ENCODE results near the gene PLEKHM2. TPM values are rescaled to one million over a fixed set of nuclear protein-coding genes. Genes with fewer than 3 reads are reported as not detected.

PLEKHM2 gene
- total RNA-seq, 2 donors from 2014 or later = 54.8 to 72.8 TPM

DNA sequence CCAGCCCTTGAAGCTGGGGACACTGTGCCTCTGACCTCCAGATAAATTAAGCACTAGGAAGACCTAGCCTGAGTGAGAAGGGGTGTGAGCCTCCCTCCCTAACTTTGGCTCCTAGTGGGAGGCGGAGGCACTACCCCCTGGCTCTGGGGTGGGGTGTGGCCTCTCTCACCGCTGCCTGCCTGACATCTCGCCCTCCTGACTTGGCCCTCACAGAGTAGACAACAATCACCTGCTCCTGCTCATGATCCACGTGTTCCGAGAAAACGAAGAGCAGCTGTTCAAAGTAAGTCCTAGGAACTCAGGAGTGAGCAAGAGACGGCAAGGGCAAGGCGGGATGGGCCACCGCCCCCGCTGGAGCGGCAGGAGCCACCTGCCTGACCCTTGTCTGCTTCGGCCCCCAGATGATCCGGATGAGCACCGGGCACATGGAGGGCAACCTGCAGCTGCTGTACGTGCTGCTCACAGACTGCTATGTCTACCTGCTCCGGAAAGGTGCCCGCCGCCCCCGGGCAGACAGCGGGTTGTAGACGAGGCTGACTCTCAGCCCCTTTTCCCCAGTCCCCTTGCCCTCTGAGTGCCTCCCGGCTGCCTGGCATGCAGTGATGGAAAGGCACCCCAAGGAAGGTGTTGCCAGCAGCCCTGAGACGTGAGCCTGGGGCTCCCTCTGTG, 43.9 kb downstream of the PLEKHM2 start:
- Mint-ChIP-seq H3K36me3 (ENCODE audit: low read depth) (peaks cover 2% of the 10 kb centered on the region), H3K27ac (no peak overlapping the region), H3K27me3 (no peaks in the 10 kb centered on the region), H3K4me1 (peaks cover 2% of the 10 kb centered on the region), H3K4me3 (no peak overlapping the region)
- ATAC-seq (no peak), DNase-seq (no peak)
- no peaks in the 10 kb centered on the region for H3K9me3 ChIP-seq (ENCODE audit: control insufficient read depth, low read length, poor library complexity, severe bottlenecking)

- Mint-ChIP-seq H3K27me3 (no peaks in the 10 kb centered on the region), H3K4me3 (no peak overlapping the region), H3K27ac (no peak overlapping the region), H3K36me3 (ENCODE audit: low read depth) (peaks cover 2% of the 10 kb centered on the region), H3K4me1 (peaks cover 2% of the 10 kb centered on the region)
- no peaks in the 10 kb centered on the region for H3K9me3 ChIP-seq (ENCODE audit: control insufficient read depth, low read length, poor library complexity, severe bottlenecking)
- ATAC-seq (no peak), DNase-seq (no peak)
Measured at GRCh38 chr1:15728937-15729657, 45.0 kb downstream of the PLEKHM2 start.

GRCh38 chr1:15730423-15730822, 46.3 kb downstream of the PLEKHM2 start:
- peaks cover 2% of the 10 kb centered on the region for H3K36me3 Mint-ChIP-seq (ENCODE audit: low read depth)

DNA sequence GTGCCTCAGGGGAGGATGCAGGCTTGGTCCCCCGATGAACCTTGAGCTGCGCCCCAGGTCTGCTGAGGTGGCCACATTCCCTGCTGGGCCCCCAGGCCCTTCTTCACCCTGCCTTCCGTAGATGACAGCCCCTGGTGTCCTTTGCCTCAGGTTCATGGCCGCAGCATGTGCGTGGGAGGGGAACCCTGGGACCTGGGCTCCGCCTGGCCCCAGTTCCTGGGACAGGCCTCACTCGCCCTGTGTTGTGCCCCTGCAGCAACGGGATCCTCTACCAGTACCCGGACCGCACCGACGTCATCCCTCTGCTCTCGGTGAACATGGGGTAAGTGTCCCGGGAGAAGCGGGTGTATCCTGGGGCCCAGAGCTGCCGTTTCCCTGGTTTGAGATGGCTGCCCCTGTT, 46.8 kb downstream of the PLEKHM2 start:
- Mint-ChIP-seq H3K4me1 (no peaks in the 10 kb centered on the region), H3K27me3 (no peaks in the 10 kb centered on the region), H3K36me3 (ENCODE audit: low read depth) (peaks cover 2% of the 10 kb centered on the region), H3K27ac (no peak overlapping the region), H3K4me3 (no peak overlapping the region)
- ATAC-seq = no peak
- H3K9me3 ChIP-seq (ENCODE audit: control insufficient read depth, low read length, poor library complexity, severe bottlenecking) = no peaks in the 10 kb centered on the region
- DNase-seq = no peak

More at GRCh38 chr1:15730423-15730822, 46.3 kb downstream of the PLEKHM2 start:
- DNase-seq (no peak), ATAC-seq (no peak)
- Mint-ChIP-seq H3K4me1 (no peaks in the 10 kb centered on the region), H3K27me3 (no peaks in the 10 kb centered on the region), H3K27ac (no peak overlapping the region), H3K4me3 (no peak overlapping the region)
- no peaks in the 10 kb centered on the region for H3K9me3 ChIP-seq (ENCODE audit: control insufficient read depth, low read length, poor library complexity, severe bottlenecking)

GRCh38 chr1:15731735-15732685, 47.9 kb downstream of the PLEKHM2 start:
- no peak overlapping the region for H3K4me3 Mint-ChIP-seq
- no peak for ATAC-seq
- H3K36me3 Mint-ChIP-seq (ENCODE audit: low read depth) = no peaks in the 10 kb centered on the region
- H3K9me3 ChIP-seq (ENCODE audit: control insufficient read depth, low read length, poor library complexity, severe bottlenecking) = no peaks in the 10 kb centered on the region
- peak overlapping the region; percentile 41 for H3K27ac Mint-ChIP-seq
- no peak for DNase-seq
- no peaks in the 10 kb centered on the region for H3K27me3 Mint-ChIP-seq
- no peaks in the 10 kb centered on the region for H3K4me1 Mint-ChIP-seq

DNA sequence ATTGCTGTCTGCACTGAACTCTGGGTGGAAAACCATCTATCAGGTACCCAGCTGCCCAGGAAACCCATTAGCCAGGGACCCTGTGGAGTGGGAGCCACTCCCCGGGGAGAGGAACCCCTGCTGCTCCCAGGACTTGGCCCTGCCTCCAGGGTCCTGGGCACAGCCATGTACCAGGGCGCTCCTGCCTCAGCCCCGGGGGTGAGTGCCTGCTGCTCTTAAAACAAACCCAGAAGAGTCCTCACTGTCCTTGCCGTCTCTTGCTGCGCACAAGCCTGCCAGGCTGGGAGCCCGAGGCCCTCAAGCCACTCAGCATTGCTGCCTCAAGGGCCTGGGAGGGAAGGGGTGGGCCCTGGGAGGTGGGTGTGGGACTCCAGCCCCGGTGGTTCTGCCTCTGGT, 48.6 kb downstream of the PLEKHM2 start:
- Mint-ChIP-seq H3K4me3 (no peak overlapping the region), H3K4me1 (no peaks in the 10 kb centered on the region), H3K27me3 (no peaks in the 10 kb centered on the region), H3K27ac (peak overlapping the region; percentile 41), H3K36me3 (ENCODE audit: low read depth) (no peaks in the 10 kb centered on the region)
- no peaks in the 10 kb centered on the region for H3K9me3 ChIP-seq (ENCODE audit: control insufficient read depth, low read length, poor library complexity, severe bottlenecking)
- DNase-seq (no peak), ATAC-seq (no peak)

DNA sequence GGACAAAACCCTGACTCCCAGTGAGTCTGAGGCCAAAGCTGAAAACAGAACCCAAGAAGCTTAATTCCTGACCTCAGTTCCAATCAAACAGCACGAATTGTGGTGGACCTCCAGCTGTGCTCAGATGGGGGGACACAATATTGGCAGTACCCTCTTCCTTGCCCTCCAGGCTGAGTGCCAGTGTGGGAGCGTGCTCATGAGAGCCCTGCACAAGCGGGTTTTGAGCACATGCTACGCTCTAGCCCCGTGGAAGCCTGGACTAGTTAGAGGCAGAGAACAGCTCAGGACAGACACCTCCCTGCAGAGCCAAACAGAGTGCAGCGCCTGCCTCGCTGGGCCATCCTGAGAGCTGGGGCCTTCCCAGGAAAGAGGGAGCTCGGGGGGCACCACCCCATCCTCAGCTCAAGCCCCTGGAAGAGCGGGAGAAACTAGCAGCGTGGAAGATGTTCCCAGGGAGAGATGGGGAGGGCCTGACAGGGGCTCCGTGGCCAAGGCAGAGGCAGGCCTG, 49.2 kb downstream of the PLEKHM2 start:
- no peak for DNase-seq
- Mint-ChIP-seq H3K27ac (no peak overlapping the region), H3K4me1 (no peaks in the 10 kb centered on the region), H3K36me3 (ENCODE audit: low read depth) (no peaks in the 10 kb centered on the region), H3K4me3 (no peak overlapping the region), H3K27me3 (no peaks in the 10 kb centered on the region)
- no peaks in the 10 kb centered on the region for H3K9me3 ChIP-seq (ENCODE audit: control insufficient read depth, low read length, poor library complexity, severe bottlenecking)
- ATAC-seq = no peak

- DNase-seq (no peak), ATAC-seq (no peak)
- Mint-ChIP-seq H3K4me3 (no peak overlapping the region), H3K4me1 (no peaks in the 10 kb centered on the region), H3K27ac (no peak overlapping the region), H3K36me3 (ENCODE audit: low read depth) (no peaks in the 10 kb centered on the region), H3K27me3 (no peaks in the 10 kb centered on the region)
- H3K9me3 ChIP-seq (ENCODE audit: control insufficient read depth, low read length, poor library complexity, severe bottlenecking) = no peaks in the 10 kb centered on the region
Measured at GRCh38 chr1:15733726-15734226, 49.7 kb downstream of the PLEKHM2 start.

GRCh38 chr1:15734296-15734695, 50.2 kb downstream of the PLEKHM2 start:
- DNase-seq = no peak
- H3K36me3 Mint-ChIP-seq (ENCODE audit: low read depth) = no peaks in the 10 kb centered on the region
- ATAC-seq = no peak
- H3K9me3 ChIP-seq (ENCODE audit: control insufficient read depth, low read length, poor library complexity, severe bottlenecking) = no peaks in the 10 kb centered on the region
- H3K27ac Mint-ChIP-seq = no peak overlapping the region
- no peaks in the 10 kb centered on the region for H3K4me1 Mint-ChIP-seq
- no peak overlapping the region for H3K4me3 Mint-ChIP-seq
- H3K27me3 Mint-ChIP-seq = no peaks in the 10 kb centered on the region

DNA sequence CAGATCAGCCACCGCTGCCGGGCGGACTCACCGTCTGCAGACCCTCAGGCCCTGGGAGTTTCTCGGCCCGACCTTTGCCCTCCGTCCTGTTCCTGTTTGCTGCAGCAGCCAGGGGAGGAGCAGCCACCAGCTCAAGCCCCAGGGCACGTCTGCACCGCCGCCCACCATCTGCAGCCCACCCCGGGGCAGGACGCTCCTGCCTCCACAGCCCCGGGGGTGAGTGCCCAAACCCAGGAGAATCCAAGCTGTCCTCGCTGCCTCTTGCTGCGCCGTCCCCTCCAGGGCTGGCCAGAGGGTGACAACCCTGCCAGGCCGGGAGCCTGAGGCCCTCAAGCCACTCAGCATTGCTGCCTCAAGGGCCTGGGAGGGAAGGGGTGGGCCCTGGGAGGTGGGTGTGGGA, 50.8 kb downstream of the PLEKHM2 start:
- H3K4me1 Mint-ChIP-seq = no peaks in the 10 kb centered on the region
- no peak for ATAC-seq

GRCh38 chr1:15735304-15736037, 51.4 kb downstream of the PLEKHM2 start:
- no peak for ATAC-seq
- no peak for DNase-seq
- Mint-ChIP-seq H3K36me3 (ENCODE audit: low read depth) (no peaks in the 10 kb centered on the region), H3K27ac (no peak overlapping the region), H3K27me3 (no peaks in the 10 kb centered on the region), H3K4me3 (no peak overlapping the region), H3K4me1 (no peaks in the 10 kb centered on the region)
- no peaks in the 10 kb centered on the region for H3K9me3 ChIP-seq (ENCODE audit: control insufficient read depth, low read length, poor library complexity, severe bottlenecking)

More for the DNA sequence above, 50.8 kb downstream of the PLEKHM2 start:
- H3K36me3 Mint-ChIP-seq (ENCODE audit: low read depth) = no peaks in the 10 kb centered on the region
- H3K27me3 Mint-ChIP-seq = no peaks in the 10 kb centered on the region
- H3K27ac Mint-ChIP-seq = no peak overlapping the region
- no peak for DNase-seq
- H3K9me3 ChIP-seq (ENCODE audit: control insufficient read depth, low read length, poor library complexity, severe bottlenecking) = no peaks in the 10 kb centered on the region
- no peak overlapping the region for H3K4me3 Mint-ChIP-seq

- peaks cover 2% of the 10 kb centered on the region for H3K4me1 Mint-ChIP-seq
- H3K36me3 Mint-ChIP-seq (ENCODE audit: low read depth) = no peaks in the 10 kb centered on the region
- H3K9me3 ChIP-seq (ENCODE audit: control insufficient read depth, low read length, poor library complexity, severe bottlenecking) = no peaks in the 10 kb centered on the region
- H3K4me3 Mint-ChIP-seq = no peak within 1 kb of the TSS
- H3K27ac Mint-ChIP-seq = no peak within 1 kb of the TSS
- ATAC-seq = no peak
- DNase-seq = no peak
- no peaks in the 10 kb centered on the region for H3K27me3 Mint-ChIP-seq
Measured at GRCh38 chr1:15736038-15736891, 52.1 kb downstream of the PLEKHM2 start, which contains the start of gene SLC25A34. Gene SLC25A34, plus strand, starts transcription at chr1:15736258. Its CDS starts 228 bp downstream, at chr1:15736486.

All from T-helper 17 cell (primary cell).